C4-2B (cell line): Measurements from ENCODE around the gene RASAL1.
"Not testable (repeated sequence)": the region's sequence is repeated elsewhere in the genome, so short reads cannot be mapped to it uniquely, and the experiment has no call there.

Experiments used
- H3K27ac ChIP-seq: fragments of 450-650 bp; 2 replicates; pipeline ENCODE4 v1.5.1; 2017
- ZFX ChIP-seq: fragments of 450-650 bp; IDR thresholded peaks from 2 replicates; pipeline ENCODE4 v1.6.1; 2017
- TF ChIP-seq, protein P1 (sequence below): fragments of 450-650 bp; conservative IDR thresholded peaks from 2 replicates; pipeline ENCODE4 v1.5.1; 2017; ENCODE audit warnings: mild to moderate bottlenecking

The RASAL1 gene

DNA sequence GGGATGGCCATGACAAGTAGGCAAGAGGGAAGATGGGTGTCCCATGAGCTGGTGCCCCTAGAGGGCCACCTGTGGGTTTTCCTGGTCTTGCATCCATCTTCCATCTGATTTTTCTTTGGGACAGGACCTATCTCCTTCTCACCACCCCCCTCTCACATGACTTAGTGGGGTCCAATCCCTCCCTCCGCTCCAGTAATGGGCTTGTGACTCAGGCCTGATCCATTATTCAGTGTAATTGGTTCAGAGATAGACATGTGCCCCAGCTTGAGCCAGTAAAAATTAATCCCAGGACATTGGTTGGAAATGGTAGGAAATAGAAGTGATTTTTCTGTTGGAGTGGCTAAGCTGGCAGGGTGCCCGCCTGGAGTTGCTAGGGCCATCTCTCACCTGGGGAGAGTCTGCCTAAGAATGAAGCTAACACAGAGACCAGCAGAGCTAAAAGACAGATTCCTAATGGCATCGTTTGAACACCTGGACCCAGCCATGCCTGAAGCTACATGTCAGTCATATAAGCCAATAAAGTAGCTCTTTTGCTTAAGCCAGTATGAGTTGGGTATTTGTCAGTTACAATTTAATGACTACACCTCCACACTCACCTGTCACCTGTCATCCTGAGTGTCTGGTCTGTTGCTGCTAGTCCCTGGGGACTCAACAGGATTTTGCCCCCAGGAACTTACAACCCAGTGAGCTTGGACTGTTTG lies 14.7 kb downstream of the RASAL1 start:
- TF ChIP-seq, protein P1, sequence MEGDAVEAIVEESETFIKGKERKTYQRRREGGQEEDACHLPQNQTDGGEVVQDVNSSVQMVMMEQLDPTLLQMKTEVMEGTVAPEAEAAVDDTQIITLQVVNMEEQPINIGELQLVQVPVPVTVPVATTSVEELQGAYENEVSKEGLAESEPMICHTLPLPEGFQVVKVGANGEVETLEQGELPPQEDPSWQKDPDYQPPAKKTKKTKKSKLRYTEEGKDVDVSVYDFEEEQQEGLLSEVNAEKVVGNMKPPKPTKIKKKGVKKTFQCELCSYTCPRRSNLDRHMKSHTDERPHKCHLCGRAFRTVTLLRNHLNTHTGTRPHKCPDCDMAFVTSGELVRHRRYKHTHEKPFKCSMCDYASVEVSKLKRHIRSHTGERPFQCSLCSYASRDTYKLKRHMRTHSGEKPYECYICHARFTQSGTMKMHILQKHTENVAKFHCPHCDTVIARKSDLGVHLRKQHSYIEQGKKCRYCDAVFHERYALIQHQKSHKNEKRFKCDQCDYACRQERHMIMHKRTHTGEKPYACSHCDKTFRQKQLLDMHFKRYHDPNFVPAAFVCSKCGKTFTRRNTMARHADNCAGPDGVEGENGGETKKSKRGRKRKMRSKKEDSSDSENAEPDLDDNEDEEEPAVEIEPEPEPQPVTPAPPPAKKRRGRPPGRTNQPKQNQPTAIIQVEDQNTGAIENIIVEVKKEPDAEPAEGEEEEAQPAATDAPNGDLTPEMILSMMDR: no peak
- no peak for TF ChIP-seq ZFX
- H3K27ac ChIP-seq: no peak overlapping the region

DNA sequence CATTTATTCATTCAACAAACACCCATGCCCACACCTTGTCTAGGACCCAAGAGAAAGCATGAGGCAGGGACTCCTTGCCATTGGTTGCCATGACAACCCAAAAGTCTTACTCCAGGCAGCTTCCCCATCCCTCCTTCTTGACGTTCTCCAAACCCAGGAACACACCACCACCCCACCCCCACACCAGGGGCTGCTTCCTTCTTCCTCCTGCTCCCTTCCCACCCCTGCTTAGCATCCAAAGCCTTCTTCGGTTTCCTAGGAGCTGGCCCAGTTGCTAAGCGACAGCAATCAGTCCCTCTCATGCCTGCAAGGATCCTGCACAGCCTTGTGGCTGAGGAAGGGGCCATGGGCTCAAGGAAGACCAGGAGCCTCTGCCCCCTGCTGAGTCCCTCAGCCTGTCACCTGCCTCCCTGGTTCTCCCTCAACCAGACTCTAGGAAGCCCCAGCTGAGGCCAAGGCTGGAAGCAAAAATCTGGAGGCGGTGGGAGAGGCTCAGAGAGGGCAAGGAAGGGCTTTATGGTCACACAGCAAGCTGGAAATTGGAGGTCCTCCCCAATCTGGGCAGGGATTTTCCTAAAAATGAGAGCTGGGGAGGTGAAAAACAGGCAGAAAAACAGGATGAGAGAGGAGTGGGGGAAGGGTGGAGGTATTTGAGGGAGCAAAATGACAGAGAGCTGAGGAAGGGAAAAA lies 15.4 kb downstream of the RASAL1 start:
- TF ChIP-seq, protein P1: no peak
- no peak for TF ChIP-seq ZFX
- no peak overlapping the region for H3K27ac ChIP-seq

DNA sequence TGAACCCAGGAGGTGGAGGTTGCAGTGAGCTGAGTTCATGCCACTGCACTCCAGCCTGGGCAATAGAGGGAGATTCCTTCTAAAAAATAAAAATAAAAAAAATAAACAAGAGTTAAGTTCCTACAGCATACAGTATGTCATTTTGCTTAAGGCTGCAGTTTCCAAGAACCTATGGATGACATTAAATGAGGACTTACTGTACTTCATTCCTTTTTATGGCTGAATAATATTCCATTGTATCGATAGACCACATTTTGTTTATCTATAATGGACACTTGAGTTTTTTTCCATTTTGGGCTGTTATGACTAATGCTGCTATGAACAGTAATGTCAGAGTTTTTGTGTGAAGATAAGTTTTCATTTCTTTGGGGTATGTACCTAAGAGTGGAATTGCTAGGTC lies 17.4 kb downstream of the RASAL1 start:
- TF ChIP-seq, protein P1: no peak
- TF ChIP-seq ZFX: no peak
- H3K27ac ChIP-seq: no peak overlapping the region

DNA sequence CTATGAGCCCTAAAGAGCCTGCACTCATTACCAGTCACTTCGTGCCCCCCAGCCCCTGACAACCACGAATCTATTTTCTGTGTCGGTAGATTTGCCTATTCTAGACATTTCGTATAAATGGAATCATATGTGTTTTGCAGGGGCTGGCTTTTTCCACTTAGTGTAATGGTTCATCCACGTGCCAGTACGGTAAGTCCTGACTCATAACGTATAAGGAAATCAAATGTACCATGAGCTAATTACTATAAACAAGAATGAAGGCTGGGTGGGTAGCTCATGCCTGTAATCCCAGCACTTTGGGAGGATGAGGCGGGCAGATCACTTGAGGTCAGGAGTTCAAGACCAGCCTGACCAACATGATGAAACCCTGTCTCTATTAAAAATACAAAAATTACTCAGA lies 17.9 kb downstream of the RASAL1 start:
- not testable (repeated sequence) for H3K27ac ChIP-seq

DNA sequence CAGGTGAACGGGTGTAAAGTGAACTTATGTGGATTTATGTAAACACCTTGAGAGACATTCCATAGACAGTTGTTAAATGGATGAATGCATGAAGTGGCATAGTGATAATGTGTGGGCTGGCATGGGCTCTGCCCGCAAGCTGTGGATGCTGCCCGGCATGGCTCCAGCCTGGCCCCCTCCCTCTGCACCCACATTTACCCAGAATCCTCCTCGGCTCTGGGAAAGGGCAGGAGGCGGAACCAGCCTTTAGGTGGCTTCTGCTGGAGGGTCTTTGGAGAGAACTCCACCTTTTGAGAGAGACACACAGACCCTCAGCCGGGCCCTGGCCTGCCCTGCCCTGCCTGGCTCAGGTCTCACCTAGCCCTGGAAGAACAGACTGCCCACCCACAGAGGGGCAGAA lies 18.7 kb downstream of the RASAL1 start:
- TF ChIP-seq ZFX: no peak
- TF ChIP-seq, protein P1: no peak
- no peak overlapping the region for H3K27ac ChIP-seq

DNA sequence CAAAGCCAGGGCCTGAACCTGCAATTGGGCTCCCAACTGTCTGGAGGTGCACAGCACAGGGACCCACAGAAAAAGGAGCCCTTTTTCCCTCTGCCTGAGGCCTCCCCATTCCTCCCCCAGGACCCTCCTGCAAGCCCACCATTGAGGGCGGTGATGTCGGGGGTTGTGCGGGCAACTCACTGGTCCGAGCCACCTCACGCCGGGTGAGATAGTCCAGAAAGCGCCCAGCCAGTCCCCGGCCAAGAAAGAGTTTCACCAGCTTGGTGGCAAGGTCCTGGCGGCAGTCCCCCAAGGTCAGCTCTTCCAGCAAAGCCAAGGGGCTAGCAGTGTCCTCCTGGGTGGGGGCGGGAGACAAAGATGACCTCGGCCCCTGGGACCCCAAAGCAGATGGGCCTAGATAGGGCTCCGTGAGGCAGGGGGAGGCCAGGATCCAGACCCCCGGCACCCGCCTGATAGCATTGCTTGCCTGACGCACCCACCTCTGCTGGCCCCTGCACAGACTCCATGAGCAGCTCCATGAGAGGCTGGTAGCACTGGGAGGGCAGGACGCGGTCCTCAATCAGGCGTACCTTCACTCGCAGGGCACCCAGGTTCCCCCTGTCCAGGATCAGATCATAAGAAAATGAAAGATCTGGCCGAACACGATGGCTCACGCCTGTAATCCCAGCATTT lies 20.0 kb downstream of the RASAL1 start:
- TF ChIP-seq, protein P1: no peak
- TF ChIP-seq ZFX: no peak
- H3K27ac ChIP-seq: no peak overlapping the region

DNA sequence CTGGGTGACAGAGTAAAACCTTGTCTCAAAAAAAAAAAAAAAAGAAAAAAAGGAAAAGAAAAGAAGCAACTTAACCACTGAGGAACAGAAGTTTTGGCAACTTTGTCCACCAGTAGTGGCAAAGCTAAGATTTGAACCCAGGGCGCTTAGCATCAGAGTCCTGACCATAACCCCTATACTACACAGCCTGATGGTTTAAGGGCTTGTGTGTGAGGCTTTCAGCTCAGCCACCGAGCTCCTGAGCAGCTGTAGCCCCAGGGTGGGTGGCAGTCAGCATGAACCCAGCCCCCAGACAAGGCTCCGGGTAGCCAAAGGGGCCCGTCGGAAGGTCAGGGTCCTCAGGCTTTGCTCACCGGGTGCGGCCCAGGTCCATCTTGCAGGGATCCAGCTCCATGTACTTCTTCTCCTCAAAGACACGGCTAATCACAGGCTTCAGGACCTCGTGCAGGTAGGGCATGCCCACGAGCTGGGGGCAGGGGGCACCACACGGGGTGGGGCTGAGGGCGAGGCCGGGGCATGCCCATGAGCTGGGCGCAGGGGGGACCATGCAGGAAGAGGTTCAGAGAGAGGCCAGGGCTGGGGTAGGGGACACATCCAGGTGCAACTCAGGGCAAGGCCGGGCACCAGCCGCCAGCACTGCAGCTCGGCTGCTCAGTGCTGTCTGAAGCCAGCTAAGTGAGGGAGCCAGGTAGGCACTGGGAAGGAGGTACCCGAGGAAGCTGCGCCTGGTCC lies 20.9 kb downstream of the RASAL1 start:
- TF ChIP-seq, protein P1: no peak
- TF ChIP-seq ZFX: no peak
- no peak overlapping the region for H3K27ac ChIP-seq
